Measurements from ENCODE around the gene KLF2.
"Not testable (repeated sequence)": the region's sequence is repeated elsewhere in the genome, so short reads cannot be mapped to it uniquely, and the experiment has no call there.

The KLF2 gene

GRCh38 chr19:16324384-16325160 lies at the start of gene KLF2:
Gene KLF2, plus strand, starts transcription at chr19:16324826. Its CDS starts 98 bp downstream, at chr19:16324924.
- DNase-seq (ENCODE audit: low spot score) = peak; percentile 64

DNA sequence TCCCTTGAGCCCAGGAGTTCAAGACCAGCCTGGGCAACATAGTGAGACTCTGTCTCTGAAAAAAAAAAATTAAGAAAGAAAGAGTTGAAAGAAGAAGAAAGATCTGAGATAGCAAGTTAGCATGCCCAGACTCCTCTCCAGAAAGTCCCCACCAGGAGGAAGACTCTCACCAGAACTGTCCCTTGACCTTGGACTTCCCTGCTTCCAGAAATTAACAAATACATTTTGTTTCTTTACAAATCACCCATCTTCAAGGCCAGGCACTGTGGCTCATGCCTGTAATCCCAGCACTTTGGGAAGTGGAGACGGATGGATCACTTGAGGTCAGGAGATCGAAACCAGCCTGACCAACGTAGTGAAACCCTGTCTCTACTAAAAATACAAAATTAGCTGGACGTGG lies 44.3 kb upstream of the KLF2 start:
- no peak for DNase-seq (ENCODE audit: low spot score)

GRCh38 chr19:16281743-16282142 lies 42.9 kb upstream of the KLF2 start:
- no peak for DNase-seq (ENCODE audit: low spot score)

DNA sequence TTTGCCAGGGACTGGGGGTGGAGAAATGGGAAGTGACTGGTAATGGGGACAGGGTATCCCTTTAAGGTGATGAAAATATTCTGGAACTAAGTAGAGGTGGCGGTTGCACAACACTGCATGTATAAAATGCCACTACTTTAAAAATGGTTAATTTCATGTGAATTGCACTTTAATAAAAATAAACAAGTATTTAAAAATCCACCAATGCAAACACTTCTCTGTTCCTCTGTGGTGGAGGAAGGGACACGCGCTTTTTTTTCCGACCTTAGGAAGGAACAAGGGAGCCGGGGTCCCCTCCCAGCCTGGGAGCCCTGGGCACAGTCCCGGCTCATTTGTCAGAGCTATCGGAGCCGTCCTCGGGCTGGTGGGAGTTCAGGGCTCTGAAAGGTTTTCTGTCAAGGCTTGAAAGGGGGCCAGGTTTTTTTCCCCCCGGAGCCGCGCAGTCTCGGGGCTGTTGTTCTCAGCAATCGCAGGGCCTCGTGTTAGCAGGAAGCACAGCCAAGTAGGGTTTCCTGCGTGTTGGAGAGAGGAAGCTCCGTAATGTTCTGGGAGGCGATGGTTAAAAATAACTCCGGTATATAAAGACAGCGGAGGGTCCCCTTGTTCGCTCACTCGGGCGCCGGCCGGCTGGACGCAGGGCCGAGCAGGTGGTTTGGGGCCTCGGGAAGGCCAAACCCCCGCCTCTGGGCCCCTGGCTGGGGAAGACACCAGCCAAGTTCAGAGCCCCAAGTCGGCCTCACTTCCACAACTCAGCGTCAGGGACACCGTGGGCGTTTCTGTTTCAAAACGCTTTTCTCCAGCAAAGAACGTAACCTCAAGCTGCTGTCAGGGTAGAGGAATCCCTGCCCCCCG lies 41.2 kb upstream of the KLF2 start:
- DNase-seq (ENCODE audit: low spot score) = peak; percentile 78

- DNase-seq (ENCODE audit: low spot score) = peak; percentile 3
Observed at GRCh38 chr19:16284505-16284904, 40.1 kb upstream of the KLF2 start.

GRCh38 chr19:16285079-16285478 lies 39.5 kb upstream of the KLF2 start:
- DNase-seq (ENCODE audit: low spot score) = not testable (repeated sequence)

GRCh38 chr19:16285769-16286498 lies 38.7 kb upstream of the KLF2 start:
- peak; percentile 68 for DNase-seq (ENCODE audit: low spot score)

- DNase-seq (ENCODE audit: low spot score) = no peak
Observed at GRCh38 chr19:16288544-16288943, 36.1 kb upstream of the KLF2 start.

GRCh38 chr19:16289594-16289993 lies 35.0 kb upstream of the KLF2 start:
- DNase-seq (ENCODE audit: low spot score) = no peak

DNA sequence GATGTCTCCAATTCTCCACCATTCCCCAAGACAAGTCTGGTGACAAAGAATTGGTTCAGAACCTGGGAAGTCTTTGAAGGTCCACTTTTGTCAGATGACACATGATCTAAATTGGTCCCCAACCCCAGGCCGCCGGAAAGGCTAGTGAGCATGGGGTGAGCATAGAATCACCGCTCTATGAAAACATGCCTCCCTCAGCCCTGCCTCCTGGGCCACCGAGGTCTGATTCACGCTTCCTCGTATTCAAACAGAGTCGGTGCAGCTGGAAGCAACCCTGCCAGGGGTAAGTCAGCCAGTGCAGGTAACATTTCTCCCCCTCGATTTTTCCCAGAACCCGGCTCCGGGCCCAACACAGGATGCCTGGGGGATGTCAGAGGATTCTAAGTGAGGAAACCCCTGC lies 33.9 kb upstream of the KLF2 start:
- DNase-seq (ENCODE audit: low spot score) = no peak

DNA sequence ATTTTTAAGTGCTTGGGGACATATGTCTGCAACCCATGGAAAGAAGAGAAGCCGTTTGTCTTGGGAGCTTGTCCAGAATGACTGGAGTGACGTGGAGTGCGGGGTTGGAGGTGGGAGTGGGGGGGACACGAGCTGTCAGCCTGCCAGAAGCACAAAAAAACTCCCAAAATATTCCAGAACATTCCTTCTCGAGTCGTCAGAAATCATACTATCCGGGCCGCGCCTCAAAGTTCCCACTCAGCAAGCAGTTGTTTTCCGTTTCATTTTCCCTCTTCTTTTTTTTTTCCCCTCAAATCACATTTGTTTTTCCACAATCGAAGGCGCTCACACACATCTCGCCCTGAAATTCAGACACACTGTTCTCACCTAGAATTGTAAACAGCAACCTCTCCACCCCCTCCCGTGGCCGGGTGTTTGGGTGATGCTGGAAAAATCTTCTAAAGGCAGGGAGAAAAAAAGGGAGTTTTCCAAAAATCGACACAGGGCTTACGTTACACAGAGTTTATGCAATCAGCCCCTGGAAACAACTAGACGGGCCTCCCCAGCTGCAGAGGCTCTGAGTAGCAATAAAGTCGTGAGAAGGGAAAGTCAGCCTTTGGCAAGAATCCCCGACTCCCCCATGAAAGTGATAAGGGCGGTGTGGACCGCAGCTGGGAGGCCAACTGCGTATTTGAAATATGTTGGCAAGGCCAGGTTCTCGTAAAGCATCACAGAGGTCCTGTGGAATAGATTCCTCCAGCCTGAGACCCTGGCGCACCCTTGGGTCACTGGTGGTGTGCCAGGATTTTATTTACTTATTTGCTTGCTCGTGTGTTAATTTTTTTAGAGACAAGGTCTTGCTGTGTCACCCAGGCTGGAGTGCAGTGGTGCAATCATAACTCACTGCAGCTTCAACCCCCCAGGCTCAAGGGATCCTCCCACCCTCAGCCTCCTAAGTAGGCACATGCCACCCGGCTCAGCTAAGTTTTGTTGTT lies 31.2 kb upstream of the KLF2 start:
- DNase-seq (ENCODE audit: low spot score) = no peak

DNA sequence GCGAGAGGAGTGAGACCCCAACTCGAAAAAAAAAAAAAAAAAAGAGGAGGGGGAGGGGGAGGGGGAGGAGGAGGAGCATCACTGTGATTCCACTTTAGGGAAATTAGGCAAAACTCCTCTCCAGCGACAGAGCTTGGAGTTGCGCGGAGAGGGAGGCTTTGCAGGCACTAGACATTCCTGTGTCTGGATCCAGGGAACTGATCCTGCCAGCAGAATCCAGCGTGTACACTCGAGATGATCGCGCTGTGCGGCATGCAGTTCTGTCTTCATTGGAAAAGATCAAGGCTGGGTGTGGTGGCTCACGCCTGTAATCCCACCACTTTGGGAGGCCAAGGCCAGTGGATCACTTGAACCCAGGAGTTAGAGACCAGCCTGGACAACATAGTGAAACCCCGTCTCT lies 29.6 kb upstream of the KLF2 start:
- no peak for DNase-seq (ENCODE audit: low spot score)

DNA sequence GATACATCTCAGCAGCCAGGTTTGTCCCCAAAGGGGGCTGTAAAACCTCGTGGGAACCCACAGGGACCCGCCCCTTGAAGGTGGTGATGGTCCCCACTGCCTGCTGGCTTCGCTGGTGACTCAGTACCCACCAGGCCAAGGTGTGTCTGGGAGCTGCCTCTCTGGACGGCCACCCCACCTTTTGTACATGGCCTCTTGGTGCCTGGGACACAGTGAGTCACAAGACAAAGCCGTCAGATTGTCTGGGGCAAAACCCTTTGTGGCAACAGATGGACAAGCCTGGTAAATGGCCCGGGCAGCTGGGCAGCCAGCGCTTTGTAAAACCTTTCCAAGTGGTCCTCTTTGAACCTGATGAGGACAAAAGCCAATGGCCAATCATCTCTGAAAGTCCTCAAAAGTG lies 27.9 kb upstream of the KLF2 start:
- DNase-seq (ENCODE audit: low spot score) = no peak

DNA sequence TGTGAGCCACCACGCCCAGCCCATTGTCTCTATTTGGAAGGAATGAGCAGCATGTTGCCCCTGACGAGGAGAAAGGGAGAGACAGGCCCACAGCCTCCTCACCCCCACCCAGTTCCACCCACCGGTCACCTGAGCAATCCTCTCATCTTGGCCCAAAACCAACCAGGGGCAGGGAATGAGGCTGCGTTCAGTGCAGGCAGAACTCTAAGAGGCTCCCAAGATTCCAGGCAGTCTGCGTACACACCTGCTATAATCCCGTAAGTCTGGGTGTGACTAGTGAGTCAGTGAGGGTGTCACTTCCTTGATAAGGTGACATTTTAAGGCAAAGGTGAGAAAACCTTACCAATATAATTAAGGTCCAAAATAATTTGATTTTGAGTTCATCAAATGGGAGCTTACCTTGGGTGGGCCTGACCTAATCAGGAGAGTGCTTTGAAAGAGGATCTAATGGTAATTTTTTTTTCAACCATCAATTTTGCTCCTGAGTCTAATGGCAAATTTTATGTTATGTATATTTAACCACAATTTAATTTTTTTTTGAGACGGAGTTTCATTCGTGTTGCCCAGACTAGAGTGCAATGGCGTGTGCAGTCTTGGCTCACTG lies 26.9 kb upstream of the KLF2 start:
- DNase-seq (ENCODE audit: low spot score) = no peak

DNA sequence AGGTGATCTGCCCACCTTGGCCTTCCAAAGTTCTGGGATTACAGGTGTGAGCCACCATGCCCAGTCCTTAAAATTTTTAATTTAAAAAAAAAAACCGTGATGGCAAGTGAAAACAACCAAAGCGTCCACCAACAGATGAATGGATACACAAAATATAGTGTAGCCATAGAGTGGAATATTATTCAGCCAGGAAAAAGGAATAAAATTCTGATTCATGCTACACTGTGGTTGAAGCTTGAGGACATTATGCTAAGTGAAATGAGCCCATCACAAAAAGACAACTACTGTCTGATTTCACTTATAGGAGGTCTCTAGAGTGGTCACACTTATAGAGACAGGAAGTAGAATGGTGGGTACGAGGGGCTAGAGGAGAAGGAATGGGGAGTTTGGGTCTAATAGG lies 26.3 kb upstream of the KLF2 start:
- DNase-seq (ENCODE audit: low spot score) = no peak

- no peak for DNase-seq (ENCODE audit: low spot score)
Observed at GRCh38 chr19:16301999-16302694, 22.5 kb upstream of the KLF2 start.

DNA sequence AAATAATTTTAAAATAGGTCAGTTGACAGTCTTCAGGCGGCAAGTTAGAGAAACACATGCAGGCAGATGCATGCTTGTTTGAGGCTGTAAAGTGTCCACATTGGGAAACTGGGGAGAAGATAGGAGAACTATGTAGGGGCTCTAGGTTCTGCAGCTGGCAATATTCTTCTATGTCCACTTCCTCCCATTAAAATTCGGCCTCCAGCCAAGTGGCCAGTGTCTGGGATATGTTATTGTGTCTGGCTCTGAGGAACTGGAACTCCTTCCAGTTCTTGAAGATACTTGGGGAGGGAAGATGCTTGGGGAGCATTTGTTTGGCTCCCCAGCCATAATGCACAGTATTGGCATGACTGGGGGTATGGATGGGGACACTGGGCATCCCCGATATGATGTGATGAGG lies 20.9 kb upstream of the KLF2 start:
- DNase-seq (ENCODE audit: low spot score) = no peak

DNA sequence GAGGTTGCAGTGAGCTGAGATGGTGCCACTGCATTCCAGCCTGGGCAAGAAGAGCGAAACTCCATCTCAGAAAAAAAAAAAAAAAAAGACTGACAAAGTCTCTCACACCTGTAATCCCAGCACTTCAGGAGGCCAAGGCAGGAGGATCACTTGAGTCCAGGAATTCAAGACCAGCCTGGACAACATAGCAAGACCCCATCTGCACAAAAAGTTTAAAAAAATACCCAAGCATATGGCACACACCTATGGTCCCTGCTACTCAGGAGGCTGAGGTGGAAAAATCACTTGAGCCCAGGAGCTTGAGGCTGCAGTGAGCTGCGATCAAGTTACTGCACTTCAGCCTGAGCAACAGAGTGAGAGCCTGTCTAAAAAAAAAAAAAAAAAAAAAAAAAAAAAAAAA lies 20.1 kb upstream of the KLF2 start:
- DNase-seq (ENCODE audit: low spot score) = not testable (repeated sequence)

DNA sequence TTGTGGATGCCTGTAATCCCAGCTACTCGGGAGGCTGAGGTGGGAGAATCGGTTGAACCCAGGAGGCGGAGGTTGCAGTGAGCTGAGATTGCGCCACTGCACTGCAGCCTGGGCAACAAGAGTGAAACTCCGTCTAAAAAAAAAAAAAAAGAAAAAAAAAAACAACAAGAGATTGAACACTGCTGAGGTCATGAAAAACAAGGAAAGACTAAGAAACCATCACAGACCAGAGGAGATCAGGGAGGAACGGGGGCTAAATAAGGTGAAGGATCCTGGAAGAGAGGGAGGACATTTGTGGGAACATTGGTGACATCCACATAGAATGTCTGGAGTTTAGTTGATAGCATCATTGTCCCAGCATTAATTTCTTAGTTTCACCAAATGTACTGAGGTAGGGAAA lies 19.6 kb upstream of the KLF2 start:
- DNase-seq (ENCODE audit: low spot score) = not testable (repeated sequence)

- no peak for DNase-seq (ENCODE audit: low spot score)
Observed at GRCh38 chr19:16306728-16307402, 17.8 kb upstream of the KLF2 start.

All from globus pallidus (tissue), 1 donor.